Gastrocnemius medialis (tissue), 4 donors: ENCODE measurements around the gene WDR41. TPM values are rescaled to one million over a fixed set of nuclear protein-coding genes. Genes with fewer than 3 reads are reported as not detected.

Source experiments
- ATAC-seq, 2 donors: fragments of 150-250 bp; one replicate each; pipeline ENCODE4 v1.9.1; 2016
- DNase-seq, 2 donors: peaks; one replicate each; pipeline ENCODE4 v3.0.0-alpha.2; 2019
- H3K27ac ChIP-seq, 4 donors: fragments of 200-600 bp; sonication (generic); 1 replicate in 1 of 4; 2 replicates in 3 of 4; pipeline ENCODE4 v1.5.1; 2016 to 2018; ENCODE audit warnings: mild to moderate bottlenecking in 2 of 4, moderate library complexity in 1 of 4
- H3K27me3 ChIP-seq, 3 donors: fragments of 200-600 bp; sonication (generic) in 2 of 3; 1 replicate in 1 of 3; 2 replicates in 2 of 3; pipeline versions ENCODE4 v1.5.1 to v1.6.0; 2016 to 2019; ENCODE audit warnings: mild to moderate bottlenecking in 1 of 3, moderate library complexity in 1 of 3
- H3K36me3 ChIP-seq, 2 donors: fragments of 200-600 bp; sonication (generic) in 1 of 2; one replicate each; pipeline ENCODE4 v1.5.1; 2017 to 2018
- H3K4me1 ChIP-seq, 2 donors: fragments of 200-600 bp; sonication (generic) in 1 of 2; one replicate each; pipeline ENCODE4 v1.5.1; 2016 to 2017; ENCODE audit warnings: mild to moderate bottlenecking in 2 of 2
- H3K4me3 ChIP-seq, 4 donors: fragments of 200-600 bp; sonication (generic) in 3 of 4; 1 replicate in 1 of 4; 2 replicates in 3 of 4; pipeline ENCODE4 v1.5.1; 2016 to 2019; ENCODE audit warnings: mild to moderate bottlenecking in 2 of 4
- H3K9me3 ChIP-seq, 3 donors: fragments of 200-600 bp; sonication (generic) in 2 of 3; 1 replicate in 1 of 3; 2 replicates in 2 of 3; pipeline ENCODE4 v1.5.1; 2016 to 2019
- CTCF ChIP-seq, 5 experiments: fragments of 450-650 bp in 3 of 5; fragments of 200-600 bp in 2 of 5; sonication (generic) in 2 of 5; IDR thresholded peaks in 4 of 5; conservative IDR thresholded peaks in 1 of 5; 1 replicate in 4 of 5; 2 replicates in 1 of 5; pipeline ENCODE4 v1.5.1; 2016 to 2019; ENCODE audit warnings: antibody characterized with exemption in 5 of 5, mild to moderate bottlenecking in 3 of 5, moderate library complexity in 3 of 5
- POLR2A ChIP-seq, 2 donors: fragments of 450-650 bp; IDR thresholded peaks; one replicate each; pipeline ENCODE4 v1.6.1; 2017; ENCODE audit warnings: antibody characterized with exemption in 2 of 2, mild to moderate bottlenecking in 2 of 2, moderate library complexity in 2 of 2
- in situ Hi-C, 4 donors: fragments of 200-750 bp; cut with MboI; loops; one replicate each; pipeline versions ENCODE4 v1.15.0 to v1.8.0; 2017; ENCODE audit warnings: low sequenced_read_pairs in 4 of 4
- intact Hi-C: fragments of 100-400 bp; cut with DNase I; formaldehyde crosslinking; loops from one replicate; pipeline ENCODE4 v1.15.1; 2023; ENCODE audit warnings: low total_unique reads
- total RNA-seq, 4 donors: library from RNA; depleted of rRNA; stranded (reverse); fragments of >200 nt; gene quantifications; one replicate each; pipeline versions ENCODE4 v1.1.0 to v1.2.3, GENCODE V29; 2016

WDR41 gene
- 10 to 100 TPM; 16.3 to 30.6 (median 19.2) TPM for total RNA-seq

GRCh38 chr5:77491783-77492652 lies at the start of gene WDR41:
TSS of gene WDR41 (minus strand) at chr5:77492316. CDS start at chr5:77492220, 96 bp downstream.
- in situ Hi-C loops: loop anchor here in 1 of 4 donors (25.0 kb wide), 1 partner anchor 355 kb away; no protein-coding TSS in a partner anchor
- intact Hi-C loops: loop anchor here (1.0 to 5.0 kb wide), 4 partner anchors 285 to 461 kb away; partner anchors contain the start of genes AGGF1 and TBCA

GRCh38 chr5:77531297-77531696 lies 39.2 kb upstream of the WDR41 start:
- TF ChIP-seq POLR2A (IDR thresholded peaks at IDR 0.05): no peak
- TF ChIP-seq CTCF (IDR thresholded peaks at IDR 0.05 in 4 of 5, conservative IDR thresholded peaks at IDR 0.05 in 1 of 5): no peak
- Histone ChIP-seq H3K9me3 (no peaks in the 10 kb centered on the region), H3K27ac (no peak overlapping the region), H3K4me1 (no peaks in the 10 kb centered on the region), H3K36me3 (no peaks in the 10 kb centered on the region), H3K27me3 (no peaks in the 10 kb centered on the region), H3K4me3 (no peak overlapping the region)
- DNase-seq (no peak), ATAC-seq (no peak)
- intact Hi-C loops (no loop called here), in situ Hi-C loops (no loop called here)

More at GRCh38 chr5:77491783-77492652, at the start of gene WDR41:
- DNase-seq (peak; percentile 82), ATAC-seq (peak; percentile 96 to 97)
- Histone ChIP-seq H3K36me3 (no peaks in the 10 kb centered on the region), H3K4me1 (peaks cover 0 to 4% of the 10 kb centered on the region in 2 donors), H3K4me3 (peak within 1 kb of the TSS; percentile 73 to 82 (median 79)), H3K9me3 (no peaks in the 10 kb centered on the region), H3K27me3 (no peaks in the 10 kb centered on the region), H3K27ac (peak within 1 kb of the TSS; percentile 87 to 94 (median 89))
- TF ChIP-seq CTCF (IDR thresholded peaks at IDR 0.05 in 4 of 5, conservative IDR thresholded peaks at IDR 0.05 in 1 of 5) (peak; percentile 86 to 98 (median 94)), POLR2A (IDR thresholded peaks at IDR 0.05) (peak; percentile 58 to 61)

- intact Hi-C loops: no loop called here
- Histone ChIP-seq H3K9me3 (no peaks in the 10 kb centered on the region), H3K4me3 (no peak overlapping the region), H3K36me3 (no peaks in the 10 kb centered on the region), H3K27ac (no peak overlapping the region), H3K4me1 (no peaks in the 10 kb centered on the region), H3K27me3 (no peaks in the 10 kb centered on the region)
- in situ Hi-C loops: no loop called here
- peak in 1 of 5 experiments; percentile 10 for TF ChIP-seq CTCF (IDR thresholded peaks at IDR 0.05 in 4 of 5, conservative IDR thresholded peaks at IDR 0.05 in 1 of 5)
- no peak for TF ChIP-seq POLR2A (IDR thresholded peaks at IDR 0.05)
- ATAC-seq: no peak
- no peak for DNase-seq
These were observed 26.2 kb upstream of the WDR41 start for GRCh38 chr5:77518304-77518703.

GRCh38 chr5:77514457-77514856 lies 22.3 kb upstream of the WDR41 start:
- no peaks in the 10 kb centered on the region for H3K4me1 ChIP-seq
- no peak overlapping the region for H3K27ac ChIP-seq
- no peak overlapping the region for H3K4me3 ChIP-seq
- in situ Hi-C loops (no loop called here), intact Hi-C loops (no loop called here)
- no peaks in the 10 kb centered on the region for H3K9me3 ChIP-seq
- TF ChIP-seq POLR2A (IDR thresholded peaks at IDR 0.05) (no peak), CTCF (IDR thresholded peaks at IDR 0.05 in 4 of 5, conservative IDR thresholded peaks at IDR 0.05 in 1 of 5) (no peak)
- ATAC-seq (no peak), DNase-seq (no peak)
- H3K36me3 ChIP-seq: no peaks in the 10 kb centered on the region
- H3K27me3 ChIP-seq: no peaks in the 10 kb centered on the region
